ENCODE results near the gene SCRG1. TPM values are rescaled to one million over a fixed set of nuclear protein-coding genes. Genes with fewer than 3 reads are reported as not detected.

SCRG1 gene
- total RNA-seq, 1 donor from 2014 or later: not detected

DNA sequence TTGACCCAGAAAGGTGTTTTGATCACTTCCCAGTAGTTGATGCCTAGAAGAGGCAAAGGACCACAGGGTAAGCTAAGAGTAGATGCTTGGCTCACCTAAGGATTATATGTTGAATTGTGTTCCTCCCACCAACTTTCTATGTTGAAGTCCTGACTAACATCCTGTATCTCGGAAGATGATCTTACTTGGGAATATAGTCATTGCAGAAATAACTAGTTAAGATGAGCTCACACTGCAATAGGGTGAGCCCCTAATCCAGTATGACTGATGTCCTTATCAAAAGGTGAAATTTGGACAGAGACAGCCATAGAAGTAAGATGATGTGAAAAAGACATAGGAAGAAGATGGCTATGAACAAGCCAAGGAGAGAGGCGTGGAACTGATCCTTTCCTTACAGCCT is 61.5 kb downstream of the SCRG1 start:
- Mint-ChIP-seq H3K36me3 (ENCODE audit: low read depth) (peaks cover 20% of the 10 kb centered on the region), H3K27me3 (no peaks in the 10 kb centered on the region), H3K4me3 (no peak overlapping the region), H3K9me3 (no peaks in the 10 kb centered on the region), H3K27ac (no peak overlapping the region), H3K4me1 (peaks cover 18% of the 10 kb centered on the region)
- intact Hi-C loops (cut with micrococcal nuclease): no loop called here
- ChIA-PET POLR2A (no interaction called here), CTCF (no interaction called here)
- ATAC-seq (ENCODE audit: low read depth) (no peak), DNase-seq (no peak)
- TF ChIP-seq, protein P1, sequence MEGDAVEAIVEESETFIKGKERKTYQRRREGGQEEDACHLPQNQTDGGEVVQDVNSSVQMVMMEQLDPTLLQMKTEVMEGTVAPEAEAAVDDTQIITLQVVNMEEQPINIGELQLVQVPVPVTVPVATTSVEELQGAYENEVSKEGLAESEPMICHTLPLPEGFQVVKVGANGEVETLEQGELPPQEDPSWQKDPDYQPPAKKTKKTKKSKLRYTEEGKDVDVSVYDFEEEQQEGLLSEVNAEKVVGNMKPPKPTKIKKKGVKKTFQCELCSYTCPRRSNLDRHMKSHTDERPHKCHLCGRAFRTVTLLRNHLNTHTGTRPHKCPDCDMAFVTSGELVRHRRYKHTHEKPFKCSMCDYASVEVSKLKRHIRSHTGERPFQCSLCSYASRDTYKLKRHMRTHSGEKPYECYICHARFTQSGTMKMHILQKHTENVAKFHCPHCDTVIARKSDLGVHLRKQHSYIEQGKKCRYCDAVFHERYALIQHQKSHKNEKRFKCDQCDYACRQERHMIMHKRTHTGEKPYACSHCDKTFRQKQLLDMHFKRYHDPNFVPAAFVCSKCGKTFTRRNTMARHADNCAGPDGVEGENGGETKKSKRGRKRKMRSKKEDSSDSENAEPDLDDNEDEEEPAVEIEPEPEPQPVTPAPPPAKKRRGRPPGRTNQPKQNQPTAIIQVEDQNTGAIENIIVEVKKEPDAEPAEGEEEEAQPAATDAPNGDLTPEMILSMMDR (IDR thresholded peaks at IDR 0.05): no peak

DNA sequence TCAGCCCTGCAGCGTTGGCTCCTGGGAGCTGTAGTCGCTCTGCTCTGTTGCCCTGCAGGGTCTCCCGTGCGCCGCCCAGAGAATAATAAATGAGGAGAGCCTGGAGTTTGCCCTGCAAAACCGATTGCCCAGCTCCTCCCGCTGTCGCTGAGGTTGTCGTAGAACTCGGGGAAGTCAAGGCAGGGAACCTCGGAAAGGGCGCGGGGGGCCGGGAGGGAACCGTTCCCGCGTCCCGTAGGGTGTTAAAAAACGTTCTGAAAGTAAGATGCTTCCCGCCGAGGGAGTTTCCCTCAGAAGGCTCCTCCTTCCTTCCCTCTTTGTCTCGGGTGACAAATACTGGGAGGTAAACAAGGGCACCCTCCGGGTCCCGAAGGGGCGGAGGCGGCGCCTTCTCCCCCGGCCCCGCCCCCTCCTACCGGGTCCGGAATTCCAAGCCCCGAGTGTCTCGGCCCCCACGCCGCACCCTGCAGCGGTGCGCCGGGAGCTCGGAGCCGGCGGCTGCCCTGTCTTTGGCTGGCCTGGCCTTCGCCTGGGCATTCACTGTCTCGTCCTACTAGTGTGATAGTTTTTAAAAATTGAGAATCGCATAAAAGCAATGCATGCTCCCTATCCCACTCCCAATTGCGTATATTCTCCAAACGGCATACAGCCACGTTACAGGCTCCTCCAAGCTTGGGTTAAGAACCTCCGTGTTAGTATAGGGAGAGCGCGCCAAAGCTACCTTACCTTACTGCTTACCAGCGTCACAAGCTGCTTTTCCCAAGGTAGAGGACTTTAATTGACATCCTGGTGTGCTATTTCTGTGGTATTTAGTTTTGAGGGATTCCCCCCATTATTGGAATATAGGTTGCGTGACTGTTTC is 63.8 kb downstream of the SCRG1 start:
- intact Hi-C loops (cut with micrococcal nuclease): loop anchor here (1.0 to 5.0 kb wide), 5 partner anchors 35 to 947 kb away; partner anchors contain the start of genes CEP44, FBXO8, GALNT7 and SAP30
- TF ChIP-seq, protein P1 (IDR thresholded peaks at IDR 0.05): no peak
- DNase-seq (no peak), ATAC-seq (ENCODE audit: low read depth) (no peak)
- ChIA-PET POLR2A (interaction anchor here (0.7 to 6.6 kb wide), 12 partner anchors 10 to 949 kb away, joined by 3 to 270 read pairs (median 9); partner anchors contain the start of genes CEP44, FBXO8, GALNT7 and SAP30), CTCF (interaction anchor here (1.2 kb wide), 1 partner anchor 321 kb away, joined by 4 read pairs; no protein-coding TSS in a partner anchor)
- Mint-ChIP-seq H3K9me3 (no peaks in the 10 kb centered on the region), H3K27me3 (no peaks in the 10 kb centered on the region), H3K27ac (peak overlapping the region; percentile 98), H3K36me3 (ENCODE audit: low read depth) (peaks cover 35% of the 10 kb centered on the region), H3K4me1 (peaks cover 25% of the 10 kb centered on the region), H3K4me3 (peak overlapping the region; percentile 96)

Other genes starting within 250 kb of the SCRG1 start
- 15.3 and 16.9 TPM in 2 replicates for gene GALNT7, start 230.3 kb downstream of the SCRG1 start, total RNA-seq
- 63.2 and 63.9 TPM in 2 replicates for gene HMGB2, start 64.8 kb downstream of the SCRG1 start, total RNA-seq
- 2.1 TPM in 2 replicates for gene SAP30, start 28.2 kb downstream of the SCRG1 start, total RNA-seq
- gene HAND2, start 131.1 kb upstream of the SCRG1 start, total RNA-seq: not detected in 2 replicates

Measured in activated B cell treated with CpG ODN at 0.5 μM for 24 hours (primary cell).